H9 (cell line): ENCODE results near the gene EXPH5. TPM values are rescaled to one million over a fixed set of nuclear protein-coding genes. Genes with fewer than 3 reads are reported as not detected.

ENCODE experiments used
- DNase-seq: peaks from one replicate; pipeline ENCODE4 v3.0.0-alpha.2; 2017
- H2AFZ ChIP-seq: one replicate; pipeline ENCODE4 v1.6.1; 2013; ENCODE audit warnings: mild to moderate bottlenecking, low read length, control low read depth, moderate library complexity
- H2AK5ac ChIP-seq: 2 replicates; pipeline ENCODE4 v1.6.1; 2013; ENCODE audit warnings: low read length, control low read depth, mixed read lengths; ENCODE audit not compliant: insufficient read length
- H2BK120ac ChIP-seq: one replicate; pipeline ENCODE4 v1.6.1; 2013; ENCODE audit warnings: low read depth, mild to moderate bottlenecking, low read length, control low read depth, inconsistent platforms; ENCODE audit not compliant: poor library complexity, severe bottlenecking
- H2BK12ac ChIP-seq: 2 replicates; pipeline ENCODE4 v1.6.1; 2013; ENCODE audit warnings: low read length, control low read depth, mixed read lengths, low read depth; ENCODE audit not compliant: insufficient read length
- H2BK15ac ChIP-seq: 2 replicates; pipeline ENCODE4 v1.6.1; 2013; ENCODE audit warnings: low read depth, low read length, control low read depth
- H2BK20ac ChIP-seq: one replicate; pipeline ENCODE4 v1.6.1; 2013; ENCODE audit warnings: low read depth, mild to moderate bottlenecking, low read length, control low read depth, inconsistent platforms; ENCODE audit not compliant: poor library complexity, severe bottlenecking
- H2BK5ac ChIP-seq: 2 replicates; pipeline ENCODE4 v1.6.1; 2013; ENCODE audit warnings: low read length, control low read depth, mixed read lengths; ENCODE audit not compliant: insufficient read length
- H3K14ac ChIP-seq: 2 replicates; pipeline ENCODE4 v1.6.1; 2013; ENCODE audit warnings: low read length, control low read depth; ENCODE audit not compliant: insufficient read depth
- H3K18ac ChIP-seq: 2 replicates; pipeline ENCODE4 v1.6.1; 2013; ENCODE audit warnings: low read depth, mild to moderate bottlenecking, mixed read lengths, low read length, control low read depth; ENCODE audit not compliant: insufficient read length
- H3K23ac ChIP-seq: 2 replicates; pipeline ENCODE4 v1.6.1; 2013; ENCODE audit warnings: low read length, control low read depth, mixed read lengths, low read depth; ENCODE audit not compliant: insufficient read length
- H3K23me2 ChIP-seq: 2 replicates; pipeline ENCODE4 v1.6.1; 2013; ENCODE audit warnings: low read depth, mild to moderate bottlenecking, mixed read lengths, low read length, control low read depth; ENCODE audit not compliant: insufficient read length, poor library complexity, severe bottlenecking
- H3K27ac ChIP-seq: 2 replicates; pipeline ENCODE4 v1.5.1; 2013; ENCODE audit warnings: low read length, control low read depth, mixed read lengths, low read depth; ENCODE audit not compliant: insufficient read length
- H3K27me3 ChIP-seq: 2 replicates; pipeline ENCODE4 v1.6.1; 2013; ENCODE audit warnings: low read length, control low read depth, inconsistent platforms; ENCODE audit not compliant: insufficient read depth
- H3K4ac ChIP-seq: 2 replicates; pipeline ENCODE4 v1.6.1; 2013; ENCODE audit warnings: low read depth, mild to moderate bottlenecking, control low read depth, inconsistent platforms, low read length, moderate library complexity
- H3K4me1 ChIP-seq: 2 replicates; pipeline ENCODE4 v1.6.1; 2013; ENCODE audit warnings: low read length, control low read depth, inconsistent platforms; ENCODE audit not compliant: insufficient read depth
- H3K4me2 ChIP-seq: 2 replicates; pipeline ENCODE4 v1.6.1; 2013; ENCODE audit warnings: low read length, control low read depth, mixed read lengths; ENCODE audit not compliant: insufficient read length, insufficient read depth
- H3K56ac ChIP-seq: 2 replicates; pipeline ENCODE4 v1.6.1; 2013; ENCODE audit warnings: low read depth, mild to moderate bottlenecking, mixed read lengths, low read length, control low read depth; ENCODE audit not compliant: insufficient read length
- H3K79me1 ChIP-seq: 2 replicates; pipeline ENCODE4 v1.6.1; 2013; ENCODE audit warnings: low read depth, mild to moderate bottlenecking, moderate library complexity, low read length, control low read depth, inconsistent platforms; ENCODE audit not compliant: insufficient read depth, poor library complexity, severe bottlenecking
- H3K79me2 ChIP-seq: 2 replicates; pipeline ENCODE4 v1.6.1; 2013; ENCODE audit warnings: low read length, control low read depth, inconsistent platforms; ENCODE audit not compliant: insufficient read depth
- H3K9ac ChIP-seq: 2 replicates; pipeline ENCODE4 v1.6.1; 2013; ENCODE audit warnings: low read length, control low read depth, mixed read lengths; ENCODE audit not compliant: insufficient read length; ENCODE audit errors: extremely low read depth
- H3K9me3 ChIP-seq: one replicate; pipeline ENCODE4 v1.6.1; 2013; ENCODE audit warnings: low read depth, low read length, inconsistent platforms; ENCODE audit not compliant: control insufficient read depth
- H3T11ph ChIP-seq: one replicate; pipeline ENCODE4 v1.6.1; 2013; ENCODE audit warnings: mild to moderate bottlenecking, low read length, control low read depth, inconsistent platforms
- H4K20me1 ChIP-seq: one replicate; pipeline ENCODE4 v1.6.1; 2013; ENCODE audit not compliant: control insufficient read depth, insufficient read length, insufficient read depth
- H4K5ac ChIP-seq: 2 replicates; pipeline ENCODE4 v1.6.1; 2013; ENCODE audit warnings: low read depth, mild to moderate bottlenecking, mixed read lengths, low read length, control low read depth; ENCODE audit not compliant: insufficient read length
- H4K8ac ChIP-seq: replicated peaks from 2 replicates; pipeline ENCODE4 v1.6.1; 2013; ENCODE audit warnings: low read length, control low read depth, mixed read lengths, low read depth; ENCODE audit not compliant: insufficient read length
- H4K91ac ChIP-seq: 2 replicates; pipeline ENCODE4 v1.6.1; 2013; ENCODE audit warnings: low read depth, mild to moderate bottlenecking, moderate library complexity, mixed read lengths, low read length, control low read depth; ENCODE audit not compliant: insufficient read length
- H3K27ac Mint-ChIP-seq, 3 experiments: 2 replicates in 2 of 3; 3 replicates in 1 of 3; pipeline ENCODE4 v1.8.0; 2020 to 2021; ENCODE audit warnings: mixed read lengths in 3 of 3, mild to moderate bottlenecking in 1 of 3, moderate library complexity in 1 of 3
- H3K27me3 Mint-ChIP-seq: 2 replicates; pipeline ENCODE4 v1.8.0; 2021; ENCODE audit warnings: low read depth, mild to moderate bottlenecking, moderate library complexity, mixed read lengths
- H3K36me3 Mint-ChIP-seq, 3 experiments: 2 replicates in 2 of 3; 3 replicates in 1 of 3; pipeline ENCODE4 v1.8.0; 2020 to 2021; ENCODE audit warnings: low read depth in 3 of 3, mixed read lengths in 3 of 3; ENCODE audit not compliant: insufficient read depth in 1 of 3
- H3K4me1 Mint-ChIP-seq, 2 experiments: 2 replicates each; pipeline ENCODE4 v1.8.0; 2020; ENCODE audit warnings: mixed read lengths in 2 of 2
- H3K4me3 Mint-ChIP-seq, 2 experiments: 2 replicates in 1 of 2; 3 replicates in 1 of 2; pipeline ENCODE4 v1.8.0; 2020 to 2021; ENCODE audit warnings: mild to moderate bottlenecking in 2 of 2, mixed read lengths in 2 of 2, moderate library complexity in 1 of 2
- H3K9me3 Mint-ChIP-seq, 2 experiments: 2 replicates in 1 of 2; 3 replicates in 1 of 2; pipeline ENCODE4 v1.8.0; 2020; ENCODE audit warnings: mild to moderate bottlenecking in 2 of 2, mixed read lengths in 2 of 2, moderate library complexity in 1 of 2
- WGBS: extraction: QIAGEN DNeasy Blood & Tissue Kit; methylation state at CpG from one replicate; pipeline ENCODE4 v1.1.7; 2013; ENCODE audit warnings: missing lambda C conversion rate, low lambda C conversion rate, mixed read lengths; ENCODE audit not compliant: insufficient read length; ENCODE audit errors: extremely low coverage; 5-methylcytosine and 5-hydroxymethylcytosine counted together
- total RNA-seq: library from RNA; stranded (reverse); gene quantifications from 2 replicates; pipeline ENCODE4 v1.2.1, GENCODE V29; 2021
- TF ChIP-seq, protein P1 (sequence below): fragments of 200-600 bp; sonication (generic); conservative IDR thresholded peaks from 3 replicates; pipeline ENCODE4 v1.8.0; 2021; ENCODE audit warnings: antibody characterized with exemption, mild to moderate bottlenecking

The EXPH5 gene
- total RNA-seq, 1 experiment from 2014 or later = 3.1 TPM

DNA sequence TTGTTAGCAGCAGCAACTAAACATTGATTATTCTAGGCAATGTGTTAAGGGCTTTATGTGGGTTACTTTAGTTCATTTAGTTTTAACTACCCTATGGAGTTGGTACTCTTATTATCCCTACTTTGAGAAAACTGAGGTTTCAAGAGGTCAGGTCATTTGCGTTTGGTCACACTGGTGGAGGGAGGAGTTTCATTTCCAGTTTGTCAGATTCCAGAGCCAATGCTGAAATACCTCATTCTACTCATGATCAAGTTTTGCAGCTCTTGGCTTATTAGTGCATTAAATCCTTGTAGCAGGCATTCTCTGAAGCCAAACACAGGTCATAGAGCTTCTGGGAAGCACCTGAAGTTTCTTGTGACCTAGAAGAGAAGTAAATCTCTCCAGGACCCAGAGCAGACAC is 71.2 kb downstream of the EXPH5 start:
- no peak overlapping the region for H3K9ac ChIP-seq
- H2BK120ac ChIP-seq = no peak overlapping the region
- H3K4me1 ChIP-seq = no peaks in the 10 kb centered on the region
- H3K4me3 Mint-ChIP-seq = no peak overlapping the region
- no peak overlapping the region for H4K91ac ChIP-seq
- H2BK5ac ChIP-seq = no peak overlapping the region
- H3K36me3 Mint-ChIP-seq = no peaks in the 10 kb centered on the region
- no peak overlapping the region for H3K4me2 ChIP-seq
- H3K14ac ChIP-seq = no peak overlapping the region
- H3K56ac ChIP-seq = no peak overlapping the region
- no peaks in the 10 kb centered on the region for H4K20me1 ChIP-seq
- no peak overlapping the region for H4K5ac ChIP-seq
- DNase-seq = no peak
- H2AK5ac ChIP-seq = no peak overlapping the region
- H3K4ac ChIP-seq = no peak overlapping the region
- H3K27me3 ChIP-seq = no peaks in the 10 kb centered on the region
- H3K27me3 Mint-ChIP-seq = no peaks in the 10 kb centered on the region
- H3K4me1 Mint-ChIP-seq = peaks cover 0 to 6% of the 10 kb centered on the region in 2 experiments; a peak in 2 of 4 replicates
- no peaks in the 10 kb centered on the region for H3K79me2 ChIP-seq
- no peaks in the 10 kb centered on the region for H3K9me3 Mint-ChIP-seq
- TF ChIP-seq, protein P1, sequence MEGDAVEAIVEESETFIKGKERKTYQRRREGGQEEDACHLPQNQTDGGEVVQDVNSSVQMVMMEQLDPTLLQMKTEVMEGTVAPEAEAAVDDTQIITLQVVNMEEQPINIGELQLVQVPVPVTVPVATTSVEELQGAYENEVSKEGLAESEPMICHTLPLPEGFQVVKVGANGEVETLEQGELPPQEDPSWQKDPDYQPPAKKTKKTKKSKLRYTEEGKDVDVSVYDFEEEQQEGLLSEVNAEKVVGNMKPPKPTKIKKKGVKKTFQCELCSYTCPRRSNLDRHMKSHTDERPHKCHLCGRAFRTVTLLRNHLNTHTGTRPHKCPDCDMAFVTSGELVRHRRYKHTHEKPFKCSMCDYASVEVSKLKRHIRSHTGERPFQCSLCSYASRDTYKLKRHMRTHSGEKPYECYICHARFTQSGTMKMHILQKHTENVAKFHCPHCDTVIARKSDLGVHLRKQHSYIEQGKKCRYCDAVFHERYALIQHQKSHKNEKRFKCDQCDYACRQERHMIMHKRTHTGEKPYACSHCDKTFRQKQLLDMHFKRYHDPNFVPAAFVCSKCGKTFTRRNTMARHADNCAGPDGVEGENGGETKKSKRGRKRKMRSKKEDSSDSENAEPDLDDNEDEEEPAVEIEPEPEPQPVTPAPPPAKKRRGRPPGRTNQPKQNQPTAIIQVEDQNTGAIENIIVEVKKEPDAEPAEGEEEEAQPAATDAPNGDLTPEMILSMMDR = no peak
- H2BK20ac ChIP-seq = no peak overlapping the region
- no peak overlapping the region for H3K23ac ChIP-seq
- no peak overlapping the region for H3T11ph ChIP-seq
- no peak overlapping the region for H4K8ac ChIP-seq
- H2AFZ ChIP-seq = no peak overlapping the region
- no peak overlapping the region for H2BK12ac ChIP-seq
- H3K9me3 ChIP-seq = no peaks in the 10 kb centered on the region
- no peak overlapping the region for H3K27ac ChIP-seq
- WGBS = no CpG with 5 or more reads among the region's 1 CpG
- H3K27ac Mint-ChIP-seq = no peak overlapping the region
- no peak overlapping the region for H3K18ac ChIP-seq
- H3K79me1 ChIP-seq = no peaks in the 10 kb centered on the region
- H3K23me2 ChIP-seq = no peaks in the 10 kb centered on the region
- H2BK15ac ChIP-seq = no peak overlapping the region
